Anterior cingulate cortex (tissue), 58 donors: ENCODE data around the gene KRTAP9-8.
"Not testable (repeated sequence)": the region's sequence is repeated elsewhere in the genome, so short reads cannot be mapped to it uniquely, and the experiment has no call there.

ENCODE experiments used
- DNase-seq, 58 donors: peaks; one replicate each; lab custom pipeline; 2025; lab: John Stamatoyannopoulos, UW

KRTAP9-8 gene

GRCh38 chr17:41255381-41256290, 17.8 kb downstream of the KRTAP9-8 start, which contains the start of gene KRTAP9-9:
Gene KRTAP9-9 (plus strand): TSS chr17:41255384.
- not testable (repeated sequence) for DNase-seq

DNA sequence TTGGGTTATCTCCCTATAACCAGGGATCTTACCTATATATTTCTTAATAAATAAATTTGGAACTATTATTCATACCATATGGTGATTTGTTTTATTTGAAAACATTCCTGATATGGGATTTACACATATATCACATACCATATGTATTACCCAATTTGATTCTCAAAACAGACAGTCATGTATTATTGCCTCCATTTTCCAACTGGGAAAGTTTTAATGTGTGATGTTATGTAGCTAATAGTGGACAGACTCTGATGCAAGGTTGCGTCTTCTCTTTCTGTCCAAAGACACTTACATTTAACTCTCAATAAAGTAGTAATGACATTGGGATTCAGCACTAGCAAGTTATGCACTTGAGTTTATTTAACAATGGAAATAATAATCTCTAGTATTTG, 18.5 kb downstream of the KRTAP9-8 start:
- DNase-seq = no peak

DNA sequence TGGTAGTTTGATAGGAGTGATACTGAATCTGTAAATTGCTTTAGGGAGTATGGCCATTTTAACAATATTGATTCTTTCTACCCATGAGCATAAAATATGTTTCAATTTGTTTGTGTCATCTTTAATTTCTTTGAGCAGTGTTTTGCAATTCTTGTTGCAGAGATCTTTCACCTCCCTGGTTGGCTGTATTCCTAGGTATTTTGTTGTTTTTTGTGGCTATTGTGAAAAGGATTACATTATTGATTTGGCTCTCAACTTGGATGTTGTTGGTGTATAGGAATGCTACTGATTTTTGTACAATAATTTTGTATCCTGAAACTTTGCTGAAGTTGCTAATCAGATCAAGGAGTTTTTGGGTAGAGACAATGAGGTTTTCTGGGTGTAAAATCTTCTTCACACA, 20.6 kb downstream of the KRTAP9-8 start:
- no peak for DNase-seq

GRCh38 chr17:41263212-41263611, 25.4 kb downstream of the KRTAP9-8 start:
- DNase-seq = no peak

DNA sequence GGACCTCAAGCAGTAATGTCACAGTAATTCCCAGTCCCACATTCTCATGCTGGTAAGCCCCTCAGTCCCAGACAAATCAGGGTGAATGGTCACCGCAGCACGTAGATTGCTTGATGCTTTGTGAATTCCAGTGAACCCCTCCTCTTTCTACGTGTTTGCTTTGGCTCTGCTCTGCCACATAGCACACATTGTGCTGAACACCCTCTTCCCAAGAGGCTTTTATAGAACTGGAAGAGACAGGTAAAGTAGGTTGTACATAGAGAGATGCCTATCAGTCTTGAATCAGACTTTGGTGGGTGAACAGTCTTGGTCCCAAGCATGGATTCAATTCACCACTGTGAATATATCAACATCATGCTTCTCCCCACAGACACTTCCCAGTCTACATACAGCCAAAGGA, 26.8 kb downstream of the KRTAP9-8 start:
- no peak for DNase-seq

- no peak for DNase-seq
Measured at GRCh38 chr17:41265078-41265477, 27.3 kb downstream of the KRTAP9-8 start, which contains the start of gene KRTAP9-6. Gene KRTAP9-6 (plus strand): TSS chr17:41265378. CDS start chr17:41265378, 0 bp downstream.

GRCh38 chr17:41267711-41268110, 29.9 kb downstream of the KRTAP9-8 start:
- no peak for DNase-seq

GRCh38 chr17:41271323-41271722, 33.5 kb downstream of the KRTAP9-8 start:
- not testable (repeated sequence) for DNase-seq

DNA sequence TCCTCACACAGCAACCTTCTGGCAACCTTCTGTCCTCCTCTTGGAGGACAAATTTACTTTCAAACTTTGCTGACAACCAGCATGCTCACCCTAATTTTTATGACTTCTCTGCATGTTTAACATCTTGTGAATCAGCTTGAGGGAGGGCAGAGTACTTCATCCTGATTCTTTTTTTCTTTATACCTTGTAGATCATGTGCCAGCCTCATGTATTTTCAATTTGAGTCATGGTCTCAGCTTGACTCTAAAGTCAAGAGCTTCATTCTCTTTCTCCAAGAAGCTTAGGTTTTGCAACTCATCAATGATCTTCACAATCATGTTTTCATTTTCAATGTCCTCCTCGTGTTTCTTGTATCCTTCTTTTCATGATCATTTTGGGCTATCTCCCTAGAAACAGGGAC, 34.1 kb downstream of the KRTAP9-8 start:
- DNase-seq = no peak

- not testable (repeated sequence) for DNase-seq
Measured at GRCh38 chr17:41275648-41276190, 37.9 kb downstream of the KRTAP9-8 start, which contains the start of gene KRTAP9-7. Gene KRTAP9-7 (plus strand): TSS chr17:41275698. CDS start chr17:41275698, 0 bp downstream.

DNA sequence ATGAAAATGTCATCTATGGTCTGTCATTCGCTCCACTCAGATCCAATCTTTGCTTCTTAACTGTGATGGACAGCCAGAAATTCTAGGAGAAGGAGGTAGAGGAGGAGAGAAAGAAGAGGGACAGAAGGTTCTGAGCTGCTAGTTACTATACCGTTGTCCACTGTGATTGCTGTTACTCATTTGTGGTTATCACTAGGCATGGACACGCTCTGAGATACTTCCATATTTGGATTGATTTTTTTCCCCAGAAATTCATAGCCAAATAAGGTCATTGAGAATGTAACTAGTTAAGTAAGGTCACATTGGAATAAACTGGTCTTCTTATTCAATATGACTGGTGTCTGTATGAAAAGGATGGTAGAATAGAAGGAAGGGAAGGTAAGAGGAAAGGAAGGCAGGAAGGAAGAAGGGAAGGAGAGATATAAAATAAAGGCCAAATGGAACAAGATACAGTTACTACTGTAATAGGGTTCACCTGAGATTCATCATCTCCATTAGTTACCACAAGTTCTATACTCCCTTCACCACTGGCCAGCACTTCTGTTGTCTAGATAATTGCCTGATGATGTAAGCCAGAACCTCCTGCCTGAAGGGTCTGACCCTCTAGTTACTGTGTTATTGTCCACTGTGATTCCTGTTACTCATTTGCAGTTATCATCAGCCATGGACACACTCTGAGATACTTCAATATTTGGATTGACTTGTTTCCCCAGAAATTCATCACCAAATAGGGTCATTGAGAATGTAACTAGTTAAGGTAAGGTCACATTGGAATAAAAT, 40.6 kb downstream of the KRTAP9-8 start:
- no peak for DNase-seq

DNA sequence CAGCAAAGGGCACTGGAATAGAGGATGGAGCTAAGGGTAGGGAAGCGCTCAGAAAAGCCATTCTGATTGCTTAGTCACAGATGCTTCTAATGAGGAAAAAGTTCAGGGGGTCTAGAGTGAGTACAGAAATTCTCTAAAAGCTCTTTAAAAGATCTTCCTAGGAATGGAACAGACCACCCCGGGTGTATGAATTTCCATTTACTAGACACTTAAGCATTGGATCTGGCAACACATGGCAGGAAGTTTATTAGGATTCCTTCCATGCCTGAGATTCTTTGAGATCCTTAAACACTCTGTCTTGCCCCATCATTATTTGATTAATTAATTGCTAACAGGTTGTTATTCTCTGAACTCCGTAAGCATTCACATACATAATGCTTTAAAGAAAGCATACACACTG, 46.2 kb downstream of the KRTAP9-8 start:
- no peak for DNase-seq

GRCh38 chr17:41284546-41284945, 46.7 kb downstream of the KRTAP9-8 start:
- no peak for DNase-seq

GRCh38 chr17:41287050-41287449, 49.3 kb downstream of the KRTAP9-8 start:
- DNase-seq = no peak
